Mesodermal cell (in vitro differentiated cells): ENCODE results near the gene APBA3.

Experiments
- H3K27ac ChIP-seq: 2 replicates; pipeline ENCODE4 v1.7.0; 2013; ENCODE audit warnings: mild to moderate bottlenecking, low read depth, low read length, moderate library complexity; ENCODE audit not compliant: severe bottlenecking
- H3K36me3 ChIP-seq: 2 replicates; pipeline ENCODE4 v1.7.1; 2013; ENCODE audit warnings: mild to moderate bottlenecking, low read length, moderate library complexity; ENCODE audit not compliant: control insufficient read depth, insufficient read depth
- H3K4me1 ChIP-seq: one replicate; pipeline ENCODE4 v1.7.1; 2013; ENCODE audit warnings: mild to moderate bottlenecking, low read length; ENCODE audit not compliant: insufficient read depth, control insufficient read depth, poor library complexity, severe bottlenecking
- H3K4me3 ChIP-seq: 2 replicates; pipeline ENCODE4 v1.7.0; 2013; ENCODE audit warnings: low read length, control low read depth, mild to moderate bottlenecking; ENCODE audit not compliant: insufficient read depth, poor library complexity, severe bottlenecking; ENCODE audit errors: extremely low read depth
- H3K9me3 ChIP-seq: 2 replicates; pipeline ENCODE4 v1.7.1; 2013; ENCODE audit warnings: mild to moderate bottlenecking, low read length, moderate library complexity; ENCODE audit not compliant: control insufficient read depth
- WGBS, 2 experiments: methylation state at CpG; one replicate each; pipeline ENCODE4 v1.1.5; 2013; ENCODE audit warnings: missing lambda C conversion rate in 2 of 2; ENCODE audit not compliant: insufficient coverage in 2 of 2; 5-methylcytosine and 5-hydroxymethylcytosine counted together

The APBA3 gene

DNA sequence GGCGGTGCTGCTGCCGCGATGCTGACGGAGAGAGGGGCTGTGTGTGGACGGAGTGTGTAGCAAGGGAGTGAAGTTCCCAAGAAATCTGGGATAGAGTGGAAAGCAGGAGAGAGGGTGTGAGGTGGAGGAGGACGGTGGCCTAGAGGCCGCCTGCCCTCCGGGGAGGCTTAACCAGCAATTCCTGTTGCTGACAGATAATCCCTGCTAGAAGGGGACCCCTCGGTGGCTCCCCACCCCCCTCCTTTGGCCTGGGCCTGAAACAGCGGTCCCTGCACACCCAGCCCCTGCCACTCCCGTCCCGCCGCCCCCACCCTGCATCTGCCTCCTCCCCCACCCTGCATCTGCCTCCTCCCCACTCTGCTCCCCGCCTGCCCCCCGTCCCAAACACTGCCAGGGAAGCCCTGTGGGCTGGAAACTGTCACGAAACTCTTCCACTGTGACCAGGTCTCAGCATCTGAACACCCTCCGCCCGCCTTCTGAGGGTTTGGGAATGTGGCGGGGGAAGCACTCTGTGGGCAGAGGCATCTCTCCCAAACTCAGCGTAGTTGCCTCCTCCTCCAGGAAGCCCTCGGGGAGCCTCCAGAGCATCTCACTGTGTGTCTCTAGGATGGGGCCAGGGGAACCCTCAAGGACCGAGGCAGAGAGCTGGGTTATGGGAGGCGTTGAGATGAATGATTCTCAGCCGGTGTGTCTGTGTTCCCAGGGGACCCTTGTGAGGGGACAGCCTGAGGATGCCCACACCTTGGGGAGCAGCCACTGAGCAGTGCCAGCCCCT is 41.8 kb upstream of the APBA3 start:
- Histone ChIP-seq H3K4me3 (no peak overlapping the region), H3K9me3 (no peaks in the 10 kb centered on the region)
- WGBS, 2 experiments, result 93 to 94% methylated on average over 11 to 17 of the region's 24 CpGs

DNA sequence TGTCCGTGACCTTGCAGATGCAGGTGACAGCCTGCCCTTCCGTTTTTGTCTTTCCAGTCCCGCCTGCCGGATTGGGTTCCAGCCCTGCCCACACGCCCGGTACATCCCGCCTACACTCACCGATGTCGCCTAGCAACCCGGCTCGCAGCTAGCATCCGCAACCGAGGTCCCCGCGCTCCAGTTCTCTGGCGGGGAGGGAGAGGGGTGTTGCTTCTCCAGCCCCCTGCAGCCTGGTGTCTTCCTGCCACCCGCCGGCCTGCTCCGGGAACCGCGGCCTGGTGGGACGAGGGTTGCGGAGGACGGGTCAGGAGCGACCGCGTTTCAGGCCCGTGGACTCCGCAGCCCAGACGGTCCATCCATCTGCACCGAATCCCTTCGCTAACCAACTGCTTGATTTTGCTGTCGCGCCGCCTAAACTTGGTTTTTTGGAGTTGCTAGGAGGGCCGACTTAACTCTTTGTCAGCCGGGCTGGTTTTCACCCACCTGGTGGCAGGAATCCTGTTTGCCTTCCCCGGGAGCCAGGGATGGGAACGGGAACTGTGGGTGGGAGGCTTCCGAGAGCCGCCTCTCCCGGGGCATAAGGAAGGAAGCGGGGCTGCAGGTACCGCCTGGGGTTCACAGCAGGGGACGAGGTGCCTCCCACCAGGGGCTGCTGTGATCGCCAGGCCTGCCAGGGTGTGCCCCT is 40.1 kb upstream of the APBA3 start:
- no peak overlapping the region for H3K27ac ChIP-seq
- H3K4me1 ChIP-seq, result no peaks in the 10 kb centered on the region
- no peaks in the 10 kb centered on the region for H3K36me3 ChIP-seq
- no peak overlapping the region for H3K4me3 ChIP-seq
- 4 to 9% methylated on average over 34 to 40 of the region's 46 CpGs for WGBS, 2 experiments
- peaks cover 4% of the 10 kb centered on the region for H3K9me3 ChIP-seq

More for the DNA sequence above, 41.8 kb upstream of the APBA3 start:
- Histone ChIP-seq H3K36me3 (no peaks in the 10 kb centered on the region), H3K4me1 (no peaks in the 10 kb centered on the region), H3K27ac (no peak overlapping the region)

DNA sequence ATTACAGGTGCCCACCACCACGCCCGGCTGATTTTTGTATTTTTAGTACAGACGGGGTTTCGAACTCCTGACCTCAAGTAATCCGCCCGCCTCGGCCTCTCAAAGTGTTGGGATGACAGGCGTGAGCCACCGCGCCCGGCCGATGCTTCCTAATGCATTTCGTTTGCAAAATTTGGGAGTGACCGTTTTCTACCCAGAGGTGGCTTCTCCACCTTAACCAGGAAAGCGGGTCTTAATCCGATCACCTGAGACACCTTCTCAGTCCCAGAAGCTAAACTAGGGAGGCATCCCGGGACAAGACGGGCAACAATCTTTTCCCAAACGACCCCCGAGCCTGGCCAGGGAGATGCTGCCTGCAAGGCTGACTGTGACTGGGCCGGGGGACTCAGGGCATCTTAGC is 39.5 kb upstream of the APBA3 start:
- WGBS, 2 experiments, result 51 to 52% methylated on average over 20 to 21 of the region's 21 CpGs
- peaks cover 4% of the 10 kb centered on the region for H3K9me3 ChIP-seq
- no peak overlapping the region for H3K27ac ChIP-seq
- no peaks in the 10 kb centered on the region for H3K36me3 ChIP-seq
- H3K4me1 ChIP-seq, result no peaks in the 10 kb centered on the region
- H3K4me3 ChIP-seq, result no peak overlapping the region

DNA sequence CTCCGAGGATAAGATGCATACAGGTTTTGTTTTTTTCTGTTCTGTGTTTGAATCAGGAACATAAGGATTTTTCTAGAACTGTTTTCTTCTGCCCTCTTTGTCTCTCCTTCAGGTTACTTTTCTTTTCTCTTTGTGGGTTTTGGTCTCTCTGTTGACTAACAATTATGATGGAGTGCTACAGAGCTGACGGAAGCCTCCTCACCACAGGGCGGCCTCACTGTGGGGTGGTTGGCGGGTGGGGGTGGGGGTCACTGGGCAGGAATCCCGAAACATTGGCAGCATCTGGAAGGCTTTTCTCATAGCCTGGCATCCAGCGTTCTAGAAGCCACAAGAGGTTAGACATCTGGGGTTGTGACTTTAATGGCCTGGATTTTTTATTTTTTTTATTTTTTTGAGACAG is 36.6 kb upstream of the APBA3 start:
- no peak overlapping the region for H3K4me3 ChIP-seq
- WGBS, 2 experiments, result 83 to 100% methylated on average over 2 to 5 of the region's 6 CpGs
- H3K36me3 ChIP-seq, result no peaks in the 10 kb centered on the region
- peaks cover 4% of the 10 kb centered on the region for H3K9me3 ChIP-seq
- H3K4me1 ChIP-seq, result no peaks in the 10 kb centered on the region
- no peak overlapping the region for H3K27ac ChIP-seq

DNA sequence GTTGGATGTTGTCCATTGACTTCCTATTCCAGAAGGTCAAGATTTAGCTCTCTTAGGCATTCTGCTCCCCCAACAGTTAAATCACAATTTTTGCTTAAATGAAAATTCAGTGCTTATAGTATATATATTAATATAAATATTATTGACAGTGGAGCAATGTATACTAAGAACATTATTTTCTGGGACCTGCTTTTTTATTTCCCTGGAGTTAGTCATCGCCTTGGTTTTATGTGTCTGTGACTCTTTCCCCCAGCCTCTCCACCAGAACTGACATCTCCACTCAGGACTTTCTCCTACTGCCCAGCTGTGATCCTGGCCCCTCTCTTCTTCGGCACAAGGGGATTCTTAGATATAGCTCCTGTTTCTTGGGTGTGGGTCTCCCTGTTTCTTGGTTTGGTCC is 34.9 kb upstream of the APBA3 start:
- H3K27ac ChIP-seq, result no peak overlapping the region
- WGBS, 2 experiments, result 100% methylated on average over 1 of the region's 2 CpGs; no CpG with 5 or more reads in 1 of the 2 experiments

DNA sequence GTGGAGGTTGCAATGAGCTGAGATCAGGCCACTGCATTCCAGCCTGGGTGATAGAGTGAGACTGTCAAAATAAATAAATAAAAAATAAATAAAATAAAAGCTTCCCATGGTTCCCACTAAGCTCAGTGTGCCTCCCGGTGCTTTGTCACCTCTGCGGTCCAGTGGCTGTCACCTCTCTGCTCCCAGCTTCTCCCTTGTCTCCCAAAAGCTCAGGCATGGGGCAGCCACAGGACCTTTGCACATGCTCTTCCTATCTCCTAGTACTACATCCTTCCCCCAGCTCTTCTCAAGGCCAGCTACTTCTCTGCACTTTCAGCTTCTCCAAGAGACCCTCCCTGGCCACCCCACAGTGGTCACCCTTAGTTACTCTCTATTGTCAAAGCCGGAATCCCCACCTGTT is 32.3 kb upstream of the APBA3 start:
- Histone ChIP-seq H3K36me3 (no peaks in the 10 kb centered on the region), H3K9me3 (peaks cover 4% of the 10 kb centered on the region), H3K4me1 (no peaks in the 10 kb centered on the region), H3K4me3 (no peak overlapping the region), H3K27ac (no peak overlapping the region)
- WGBS, 2 experiments, result 80 to 91% methylated on average over 3 of the region's 3 CpGs

More for the DNA sequence above, 34.9 kb upstream of the APBA3 start:
- no peaks in the 10 kb centered on the region for H3K4me1 ChIP-seq
- H3K9me3 ChIP-seq, result peaks cover 4% of the 10 kb centered on the region
- no peaks in the 10 kb centered on the region for H3K36me3 ChIP-seq
- no peak overlapping the region for H3K4me3 ChIP-seq

DNA sequence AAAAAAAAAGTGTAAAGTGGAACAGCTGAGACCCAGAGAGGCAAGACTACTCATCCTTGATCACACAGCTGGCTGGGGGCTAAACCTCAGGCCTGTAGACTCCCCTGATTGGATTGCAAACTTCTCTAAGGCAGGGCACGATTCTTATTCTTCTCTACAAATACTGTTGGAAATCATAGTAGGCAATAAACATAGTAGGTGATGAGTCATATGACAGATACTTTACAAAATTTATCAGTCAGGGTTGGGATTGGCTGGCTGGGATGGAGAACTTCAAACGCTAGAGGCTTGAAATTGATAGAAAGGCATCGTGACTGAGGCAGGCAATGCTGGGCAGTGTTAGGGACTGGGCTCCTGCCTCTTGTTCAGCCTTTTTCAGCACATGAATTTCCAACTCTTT is 30.6 kb upstream of the APBA3 start:
- 80 to 95% methylated on average over 1 to 2 of the region's 3 CpGs for WGBS, 2 experiments
- H3K9me3 ChIP-seq, result peaks cover 4% of the 10 kb centered on the region
- H3K27ac ChIP-seq, result no peak overlapping the region
- no peaks in the 10 kb centered on the region for H3K4me1 ChIP-seq
- H3K4me3 ChIP-seq, result no peak overlapping the region
- H3K36me3 ChIP-seq, result no peaks in the 10 kb centered on the region

DNA sequence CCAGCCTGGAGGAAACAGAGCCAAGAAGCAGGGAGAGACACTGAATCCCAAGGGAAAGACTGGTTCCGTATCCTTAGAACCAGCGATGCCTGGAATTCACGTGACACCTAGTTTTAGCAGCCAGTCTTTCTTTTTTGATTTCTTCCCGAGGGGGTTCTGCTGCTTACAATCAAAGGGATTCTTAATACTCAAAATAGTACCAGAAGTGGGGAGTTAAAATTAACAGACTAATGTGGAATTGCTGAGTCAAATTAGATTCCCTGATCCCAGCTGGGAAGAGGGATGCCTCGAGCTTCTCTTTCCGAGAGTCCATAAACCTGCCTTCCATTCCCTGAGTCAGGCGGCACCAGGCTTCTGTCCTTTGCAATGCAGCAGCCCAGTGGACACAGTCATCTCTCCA is 29.4 kb upstream of the APBA3 start:
- 92 to 93% methylated on average over 6 to 7 of the region's 7 CpGs for WGBS, 2 experiments
- H3K4me1 ChIP-seq, result no peaks in the 10 kb centered on the region
- H3K4me3 ChIP-seq, result no peak overlapping the region
- no peaks in the 10 kb centered on the region for H3K36me3 ChIP-seq
- no peaks in the 10 kb centered on the region for H3K9me3 ChIP-seq
- H3K27ac ChIP-seq, result no peak overlapping the region

DNA sequence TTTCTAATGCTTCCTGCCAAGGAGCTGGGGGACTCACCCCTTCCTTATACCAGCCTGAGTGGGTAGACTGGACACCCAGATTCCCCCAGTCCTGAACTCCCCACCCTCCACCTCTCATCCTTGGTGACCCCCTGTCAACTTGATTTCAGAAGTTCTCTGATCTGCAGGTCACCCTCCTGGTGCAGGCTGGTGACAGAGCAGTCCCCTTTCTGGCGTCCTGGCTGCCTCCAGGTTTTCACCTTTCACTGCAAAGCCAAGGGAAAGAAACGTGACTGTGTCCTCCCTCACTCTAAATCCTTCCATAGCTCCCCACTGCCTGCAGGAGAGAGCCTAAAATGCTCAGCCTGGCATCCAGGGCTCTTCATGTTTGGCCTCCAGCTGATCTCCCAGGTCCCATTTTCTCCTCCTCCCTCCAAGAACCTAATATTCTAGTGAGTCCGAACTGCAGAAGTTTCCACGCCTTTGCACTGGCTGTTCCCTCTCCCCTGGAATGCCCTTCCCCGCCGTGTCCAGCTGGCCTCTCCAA is 28.8 kb upstream of the APBA3 start:
- 77 to 85% methylated on average over 5 to 6 of the region's 6 CpGs for WGBS, 2 experiments
- H3K36me3 ChIP-seq, result no peaks in the 10 kb centered on the region
- H3K4me1 ChIP-seq, result peaks cover 3% of the 10 kb centered on the region
- no peak overlapping the region for H3K4me3 ChIP-seq
- H3K9me3 ChIP-seq, result no peaks in the 10 kb centered on the region
- no peak overlapping the region for H3K27ac ChIP-seq

DNA sequence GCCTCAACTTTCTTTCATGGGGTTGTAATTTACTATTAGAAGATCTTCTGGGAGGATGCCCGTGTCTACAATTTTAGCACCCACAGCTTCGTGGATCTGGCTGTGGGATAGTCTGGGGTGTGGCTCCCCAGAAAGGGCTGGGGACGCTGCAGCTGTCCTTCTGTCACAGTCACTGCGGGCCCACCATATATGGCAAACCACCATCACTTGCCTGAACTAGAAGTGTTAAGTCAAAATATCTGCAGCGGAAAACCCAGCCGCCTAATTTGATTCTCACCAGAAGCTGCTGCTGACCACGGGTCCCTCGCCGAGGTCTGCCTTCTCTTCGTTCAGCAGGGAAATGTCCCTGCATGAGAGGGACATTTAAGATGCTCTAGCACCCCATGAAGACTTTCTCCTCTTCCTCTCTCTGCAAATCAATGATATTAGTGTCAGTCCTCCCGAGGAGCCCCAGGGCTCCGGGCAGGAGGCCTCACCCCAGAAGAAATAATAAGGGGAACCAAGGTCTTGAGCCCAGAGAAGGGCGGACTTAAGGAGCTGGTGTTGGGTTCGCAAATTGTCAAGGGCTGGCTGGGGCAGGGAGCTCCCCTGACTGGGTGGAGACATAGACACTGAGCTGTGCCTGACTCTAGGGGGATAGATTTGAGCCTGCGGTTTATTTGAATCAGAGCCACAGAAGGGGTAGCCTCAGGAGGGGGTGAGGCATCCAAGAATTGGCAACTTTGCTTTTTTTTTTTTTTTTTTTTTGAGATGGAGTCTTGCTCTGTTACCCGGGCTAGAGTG is 27.7 kb upstream of the APBA3 start:
- peaks cover 3% of the 10 kb centered on the region for H3K4me1 ChIP-seq
- no peak overlapping the region for H3K27ac ChIP-seq
- no peak overlapping the region for H3K4me3 ChIP-seq
- WGBS, 2 experiments, result 58 to 65% methylated on average over 11 to 12 of the region's 16 CpGs
- H3K36me3 ChIP-seq, result no peaks in the 10 kb centered on the region
- H3K9me3 ChIP-seq, result no peaks in the 10 kb centered on the region
